IPS-18c (cell line): ENCODE measurements around the gene CEP162.
A peak's percentile ranks its signal among the peaks of the same experiment; 100 is the strongest.

Experiments
- H3K4me3 ChIP-seq: 2 replicates; pipeline ENCODE4 v1.7.0; 2013; ENCODE audit warnings: low read depth, mild to moderate bottlenecking, low read length, moderate library complexity; ENCODE audit not compliant: insufficient read depth
- H3K9me3 ChIP-seq: one replicate; pipeline ENCODE4 v1.6.1; 2013; ENCODE audit warnings: mild to moderate bottlenecking, low read length, moderate library complexity; ENCODE audit not compliant: control insufficient read depth, insufficient read depth

The CEP162 gene

GRCh38 chr6:84227434-84228197 lies at the start of gene CEP162:
Gene CEP162, minus strand, starts transcription at chr6:84227643. Its CDS starts 1,250 bp downstream, at chr6:84226393.
- peak within 1 kb of the TSS; percentile 90 for H3K4me3 ChIP-seq
- no peaks in the 10 kb centered on the region for H3K9me3 ChIP-seq

- H3K4me3 ChIP-seq = no peak overlapping the region
- no peaks in the 10 kb centered on the region for H3K9me3 ChIP-seq
Observed at GRCh38 chr6:84274856-84275255, 47.4 kb upstream of the CEP162 start.

- no peaks in the 10 kb centered on the region for H3K9me3 ChIP-seq
- no peak overlapping the region for H3K4me3 ChIP-seq
Observed at GRCh38 chr6:84273048-84273809, 45.8 kb upstream of the CEP162 start.

GRCh38 chr6:84272298-84272697 lies 44.9 kb upstream of the CEP162 start:
- Histone ChIP-seq H3K9me3 (no peaks in the 10 kb centered on the region), H3K4me3 (no peak overlapping the region)

- no peak overlapping the region for H3K4me3 ChIP-seq
- no peaks in the 10 kb centered on the region for H3K9me3 ChIP-seq
Observed at GRCh38 chr6:84271061-84271716, 43.7 kb upstream of the CEP162 start.

GRCh38 chr6:84269947-84270733 lies 42.7 kb upstream of the CEP162 start:
- H3K9me3 ChIP-seq = no peaks in the 10 kb centered on the region
- H3K4me3 ChIP-seq = no peak overlapping the region

- H3K4me3 ChIP-seq = no peak overlapping the region
Observed at GRCh38 chr6:84268781-84269180, 41.3 kb upstream of the CEP162 start.

GRCh38 chr6:84263557-84263956 lies 36.1 kb upstream of the CEP162 start:
- no peak overlapping the region for H3K4me3 ChIP-seq
- H3K9me3 ChIP-seq = no peaks in the 10 kb centered on the region

More at GRCh38 chr6:84268781-84269180, 41.3 kb upstream of the CEP162 start:
- no peaks in the 10 kb centered on the region for H3K9me3 ChIP-seq

GRCh38 chr6:84260926-84261325 lies 33.5 kb upstream of the CEP162 start:
- Histone ChIP-seq H3K9me3 (no peaks in the 10 kb centered on the region), H3K4me3 (no peak overlapping the region)

GRCh38 chr6:84260196-84260595 lies 32.8 kb upstream of the CEP162 start:
- H3K9me3 ChIP-seq = no peaks in the 10 kb centered on the region
- H3K4me3 ChIP-seq = no peak overlapping the region

GRCh38 chr6:84258866-84259265 lies 31.4 kb upstream of the CEP162 start:
- H3K4me3 ChIP-seq = no peak overlapping the region

GRCh38 chr6:84258268-84258667 lies 30.8 kb upstream of the CEP162 start:
- no peaks in the 10 kb centered on the region for H3K9me3 ChIP-seq
- no peak overlapping the region for H3K4me3 ChIP-seq

More at GRCh38 chr6:84258866-84259265, 31.4 kb upstream of the CEP162 start:
- no peaks in the 10 kb centered on the region for H3K9me3 ChIP-seq

GRCh38 chr6:84255641-84256040 lies 28.2 kb upstream of the CEP162 start:
- no peak overlapping the region for H3K4me3 ChIP-seq

GRCh38 chr6:84253380-84253779 lies 25.9 kb upstream of the CEP162 start:
- H3K9me3 ChIP-seq = no peaks in the 10 kb centered on the region
- no peak overlapping the region for H3K4me3 ChIP-seq

More at GRCh38 chr6:84255641-84256040, 28.2 kb upstream of the CEP162 start:
- no peaks in the 10 kb centered on the region for H3K9me3 ChIP-seq

- no peaks in the 10 kb centered on the region for H3K9me3 ChIP-seq
- no peak overlapping the region for H3K4me3 ChIP-seq
Observed at GRCh38 chr6:84251891-84252539, 24.6 kb upstream of the CEP162 start.

GRCh38 chr6:84249724-84250123 lies 22.3 kb upstream of the CEP162 start:
- H3K9me3 ChIP-seq = no peaks in the 10 kb centered on the region
- H3K4me3 ChIP-seq = no peak overlapping the region
